Panc1 (cell line): ENCODE data around the gene ZNF182. TPM values are rescaled to one million over a fixed set of nuclear protein-coding genes. Genes with fewer than 3 reads are reported as not detected.
"Not testable (repeated sequence)": the region's sequence is repeated elsewhere in the genome, so short reads cannot be mapped to it uniquely, and the experiment has no call there.

Experiments
- ATAC-seq: fragments of 200-7000 bp; cut with Tn5 transposase; 2 replicates; pipeline ENCODE4 v1.9.1; 2020; ENCODE audit warnings: mild to moderate bottlenecking, moderate library complexity
- BruUV-seq: library from RNA; stranded (reverse); fragments of 400-500 nt; replicated peaks from 2 replicates; lab custom pipeline; 2021; lab: Mats Ljungman, UMichigan
- CTCF ChIA-PET: fragments of 300-600 bp; sonication (Branson Sonifier 250); formaldehyde crosslinking; loops from one replicate; lab custom pipeline; 2022; ENCODE audit warnings: antibody characterized with exemption; lab: Charles Lee
- POLR2A ChIA-PET: fragments of 300-600 bp; sonication (Branson Sonifier 250); formaldehyde crosslinking; loops from one replicate; lab custom pipeline; 2022; ENCODE audit warnings: antibody characterized with exemption; lab: Charles Lee
- DNase-seq: peaks from one replicate; pipeline ENCODE4 v3.0.0-alpha.2; 2010; ENCODE audit warnings: low read depth, low spot score
- H3K27ac ChIP-seq: 2 replicates; pipeline ENCODE4 v1.5.1; 2011; ENCODE audit warnings: mild to moderate bottlenecking, low read length, inconsistent platforms
- H3K27me3 ChIP-seq: fragments of 200-500 bp; sonication (Bioruptor generic); 2 replicates; pipeline ENCODE4 v1.6.0; 2014; ENCODE audit warnings: low read length, inconsistent platforms; ENCODE audit not compliant: control insufficient read depth, insufficient read depth
- H3K36me3 ChIP-seq: fragments of 200-500 bp; sonication (Bioruptor generic); 2 replicates; pipeline ENCODE4 v1.5.1; 2014; ENCODE audit warnings: inconsistent platforms, mild to moderate bottlenecking, low read length, moderate library complexity; ENCODE audit not compliant: control insufficient read depth, insufficient read depth
- H3K4me1 ChIP-seq: 2 replicates; pipeline ENCODE4 v1.5.1; 2011; ENCODE audit warnings: inconsistent platforms, mild to moderate bottlenecking, low read length, moderate library complexity; ENCODE audit not compliant: control insufficient read depth, insufficient read depth
- H3K4me3 ChIP-seq, 2 experiments: 2 replicates each; pipeline ENCODE4 v1.5.1; 2011 to 2012; ENCODE audit warnings: low read depth in 2 of 2, low read length in 2 of 2, mild to moderate bottlenecking in 2 of 2, inconsistent platforms in 1 of 2, moderate library complexity in 1 of 2
- H3K9me3 ChIP-seq: fragments of 200-500 bp; sonication (Bioruptor generic); 2 replicates; pipeline ENCODE4 v1.5.1; 2014; ENCODE audit warnings: low read depth, mild to moderate bottlenecking, inconsistent platforms, low read length, moderate library complexity; ENCODE audit not compliant: control insufficient read depth, insufficient read depth
- POLR2AphosphoS5 ChIP-seq: IDR thresholded peaks from 2 replicates; pipeline ENCODE4 v1.6.1; 2012; ENCODE audit warnings: mild to moderate bottlenecking, low read depth, low read length, moderate library complexity
- SIN3A ChIP-seq: IDR thresholded peaks from 2 replicates; pipeline ENCODE4 v1.6.1; 2012; ENCODE audit warnings: low read depth, mild to moderate bottlenecking, low read length, moderate library complexity, borderline replicate concordance; ENCODE audit not compliant: insufficient read depth
- TCF7L2 ChIP-seq: IDR thresholded peaks from 2 replicates; pipeline ENCODE4 v1.6.1; 2011; ENCODE audit warnings: mild to moderate bottlenecking, low read depth, low read length, inconsistent platforms
- in situ Hi-C: cut with HindIII; loops from 2 replicates; pipeline ENCODE4 v1.10.0; 2016; ENCODE audit warnings: low sequenced_read_pairs, low pct_unique_long_range_greater_than_20kb
- intact Hi-C: fragments of 100-400 bp; cut with micrococcal nuclease; formaldehyde crosslinking; loops from one replicate; pipeline ENCODE4 v1.10.0; 2022; ENCODE audit not compliant: unreplicated experiment
- total RNA-seq: library from RNA; stranded (reverse); gene quantifications from one replicate; pipeline ENCODE4 v1.2.1, GENCODE V29; 2021; ENCODE audit not compliant: unreplicated experiment
- TF ChIP-seq, protein P1 (sequence below): fragments of 450-650 bp; IDR thresholded peaks from 2 replicates; pipeline ENCODE4 v1.5.1; 2017; ENCODE audit warnings: mild to moderate bottlenecking
- TF ChIP-seq, protein P2 (sequence below), 2 experiments: IDR thresholded peaks; 2 replicates each; pipeline ENCODE4 v1.6.1; 2011 to 2012; ENCODE audit warnings: low read depth in 2 of 2, control low read depth in 1 of 2, low read length in 1 of 2, mild to moderate bottlenecking in 1 of 2, moderate library complexity in 1 of 2; ENCODE audit not compliant: insufficient read depth in 1 of 2

Gene ZNF182
- total RNA-seq, 1 experiment from 2014 or later = 11.1 TPM

DNA sequence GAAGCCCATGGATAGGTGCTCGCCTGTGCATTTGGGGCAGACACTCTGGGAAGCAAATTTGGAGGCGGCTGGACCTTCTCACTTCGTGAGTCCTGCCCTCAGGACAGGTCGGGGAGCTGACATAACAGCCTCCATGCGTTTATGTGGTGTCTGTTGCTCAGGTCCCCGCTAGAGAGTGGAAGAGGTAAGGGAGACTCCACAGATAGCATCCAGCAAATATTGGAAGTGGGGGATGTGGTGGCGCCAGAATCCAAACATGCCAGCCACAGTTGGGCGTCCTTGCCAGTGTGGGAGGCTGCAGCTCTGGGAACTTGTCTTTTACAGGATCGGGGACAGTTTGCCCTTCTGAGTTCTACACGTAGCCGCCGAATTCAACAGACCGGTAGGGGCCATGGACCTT, 47.8 kb downstream of the ZNF182 start:
- TF ChIP-seq, protein P1, sequence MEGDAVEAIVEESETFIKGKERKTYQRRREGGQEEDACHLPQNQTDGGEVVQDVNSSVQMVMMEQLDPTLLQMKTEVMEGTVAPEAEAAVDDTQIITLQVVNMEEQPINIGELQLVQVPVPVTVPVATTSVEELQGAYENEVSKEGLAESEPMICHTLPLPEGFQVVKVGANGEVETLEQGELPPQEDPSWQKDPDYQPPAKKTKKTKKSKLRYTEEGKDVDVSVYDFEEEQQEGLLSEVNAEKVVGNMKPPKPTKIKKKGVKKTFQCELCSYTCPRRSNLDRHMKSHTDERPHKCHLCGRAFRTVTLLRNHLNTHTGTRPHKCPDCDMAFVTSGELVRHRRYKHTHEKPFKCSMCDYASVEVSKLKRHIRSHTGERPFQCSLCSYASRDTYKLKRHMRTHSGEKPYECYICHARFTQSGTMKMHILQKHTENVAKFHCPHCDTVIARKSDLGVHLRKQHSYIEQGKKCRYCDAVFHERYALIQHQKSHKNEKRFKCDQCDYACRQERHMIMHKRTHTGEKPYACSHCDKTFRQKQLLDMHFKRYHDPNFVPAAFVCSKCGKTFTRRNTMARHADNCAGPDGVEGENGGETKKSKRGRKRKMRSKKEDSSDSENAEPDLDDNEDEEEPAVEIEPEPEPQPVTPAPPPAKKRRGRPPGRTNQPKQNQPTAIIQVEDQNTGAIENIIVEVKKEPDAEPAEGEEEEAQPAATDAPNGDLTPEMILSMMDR = no peak
- TF ChIP-seq SIN3A = no peak
- no peak for TF ChIP-seq POLR2AphosphoS5
- TF ChIP-seq, protein P2, sequence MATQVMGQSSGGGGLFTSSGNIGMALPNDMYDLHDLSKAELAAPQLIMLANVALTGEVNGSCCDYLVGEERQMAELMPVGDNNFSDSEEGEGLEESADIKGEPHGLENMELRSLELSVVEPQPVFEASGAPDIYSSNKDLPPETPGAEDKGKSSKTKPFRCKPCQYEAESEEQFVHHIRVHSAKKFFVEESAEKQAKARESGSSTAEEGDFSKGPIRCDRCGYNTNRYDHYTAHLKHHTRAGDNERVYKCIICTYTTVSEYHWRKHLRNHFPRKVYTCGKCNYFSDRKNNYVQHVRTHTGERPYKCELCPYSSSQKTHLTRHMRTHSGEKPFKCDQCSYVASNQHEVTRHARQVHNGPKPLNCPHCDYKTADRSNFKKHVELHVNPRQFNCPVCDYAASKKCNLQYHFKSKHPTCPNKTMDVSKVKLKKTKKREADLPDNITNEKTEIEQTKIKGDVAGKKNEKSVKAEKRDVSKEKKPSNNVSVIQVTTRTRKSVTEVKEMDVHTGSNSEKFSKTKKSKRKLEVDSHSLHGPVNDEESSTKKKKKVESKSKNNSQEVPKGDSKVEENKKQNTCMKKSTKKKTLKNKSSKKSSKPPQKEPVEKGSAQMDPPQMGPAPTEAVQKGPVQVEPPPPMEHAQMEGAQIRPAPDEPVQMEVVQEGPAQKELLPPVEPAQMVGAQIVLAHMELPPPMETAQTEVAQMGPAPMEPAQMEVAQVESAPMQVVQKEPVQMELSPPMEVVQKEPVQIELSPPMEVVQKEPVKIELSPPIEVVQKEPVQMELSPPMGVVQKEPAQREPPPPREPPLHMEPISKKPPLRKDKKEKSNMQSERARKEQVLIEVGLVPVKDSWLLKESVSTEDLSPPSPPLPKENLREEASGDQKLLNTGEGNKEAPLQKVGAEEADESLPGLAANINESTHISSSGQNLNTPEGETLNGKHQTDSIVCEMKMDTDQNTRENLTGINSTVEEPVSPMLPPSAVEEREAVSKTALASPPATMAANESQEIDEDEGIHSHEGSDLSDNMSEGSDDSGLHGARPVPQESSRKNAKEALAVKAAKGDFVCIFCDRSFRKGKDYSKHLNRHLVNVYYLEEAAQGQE (IDR thresholded peaks at IDR 0.05; ENCODE audit: insufficient read depth in 1 of 2, low read depth in 2 of 2, low read length in 1 of 2) = no peak
- no peak for TF ChIP-seq TCF7L2
- POLR2A ChIA-PET = no interaction called here
- ATAC-seq (no peak), DNase-seq (no peak)
- BruUV-seq = no TSS peak
- no peak overlapping the region for H3K4me3 ChIP-seq
- H3K4me1 ChIP-seq = no peaks in the 10 kb centered on the region
- no peaks in the 10 kb centered on the region for H3K36me3 ChIP-seq
- intact Hi-C loops (no loop called here), in situ Hi-C loops (no loop called here)
- H3K9me3 ChIP-seq = no peaks in the 10 kb centered on the region
- no peaks in the 10 kb centered on the region for H3K27me3 ChIP-seq
- CTCF ChIA-PET = no interaction called here
- H3K27ac ChIP-seq = no peak overlapping the region

DNA sequence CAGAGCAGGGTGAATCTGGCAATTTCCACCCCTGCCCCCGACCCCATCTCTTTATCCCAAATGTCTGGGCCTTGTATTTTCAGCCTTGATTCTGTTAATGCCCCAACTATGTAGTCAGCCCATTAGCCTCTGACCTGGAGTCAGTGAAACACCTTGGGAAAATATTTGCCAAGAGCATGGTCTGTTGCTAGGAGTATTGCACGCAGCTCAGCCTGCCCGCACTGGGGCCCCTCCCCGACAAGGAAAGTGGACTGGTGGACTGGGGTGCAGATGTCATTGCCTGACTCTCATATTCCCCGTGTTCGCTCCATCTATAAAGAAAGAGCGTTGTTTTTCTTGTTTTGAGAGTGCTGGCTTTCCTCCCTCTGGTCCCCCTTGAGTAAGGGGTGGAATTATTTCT, 48.5 kb downstream of the ZNF182 start:
- intact Hi-C loops, in situ Hi-C loops, H3K9me3 ChIP-seq, DNase-seq, ATAC-seq, H3K27me3 ChIP-seq, H3K4me3 ChIP-seq, BruUV-seq, POLR2A ChIA-PET, H3K27ac ChIP-seq, CTCF ChIA-PET, H3K4me1 ChIP-seq, H3K36me3 ChIP-seq: not testable (repeated sequence)

DNA sequence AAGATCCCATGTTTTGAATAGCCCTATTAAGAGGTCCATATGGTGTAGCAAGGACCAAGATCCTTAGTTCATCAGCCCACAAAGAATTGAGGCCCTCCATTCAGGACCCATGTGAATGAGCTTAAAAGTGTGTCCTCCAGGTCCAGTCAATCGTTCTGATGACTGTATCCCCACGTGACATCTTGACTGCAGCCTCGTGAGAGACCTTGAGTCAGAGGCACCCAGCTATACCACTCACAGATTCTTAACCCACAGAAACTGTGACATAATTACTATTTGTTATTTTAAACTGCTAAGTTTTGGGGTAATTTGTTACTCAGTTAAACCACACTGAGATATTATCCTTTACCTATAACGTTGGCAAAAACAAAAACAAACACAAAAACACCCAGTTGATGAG, 62.4 kb downstream of the ZNF182 start:
- in situ Hi-C loops = no loop called here
- ChIA-PET CTCF (no interaction called here), POLR2A (no interaction called here)

More for the DNA sequence above, 62.4 kb downstream of the ZNF182 start:
- no peak for TF ChIP-seq TCF7L2
- TF ChIP-seq, protein P1 = no peak
- no peak for TF ChIP-seq POLR2AphosphoS5
- TF ChIP-seq, protein P2 (IDR thresholded peaks at IDR 0.05; ENCODE audit: insufficient read depth in 1 of 2, low read depth in 2 of 2, low read length in 1 of 2) = no peak
- no peak for TF ChIP-seq SIN3A
- Histone ChIP-seq H3K4me3 (no peak overlapping the region), H3K9me3 (no peaks in the 10 kb centered on the region), H3K27me3 (no peaks in the 10 kb centered on the region), H3K36me3 (no peaks in the 10 kb centered on the region), H3K27ac (no peak overlapping the region), H3K4me1 (no peaks in the 10 kb centered on the region)
- ATAC-seq = no peak
- intact Hi-C loops = no loop called here
- no peak for DNase-seq
- BruUV-seq = no TSS peak
